Endothelial cell of umbilical vein (primary cell): Measurements from ENCODE around the gene TTC23L. TPM values are rescaled to one million over a fixed set of nuclear protein-coding genes. Genes with fewer than 3 reads are reported as not detected.

Source experiments
- BruUV-seq: library from RNA; stranded (reverse); fragments of 400-500 nt; replicated peaks from 2 replicates; lab custom pipeline; 2021; lab: Mats Ljungman, UMichigan
- CTCF ChIA-PET: fragments of 300-600, 350-600 bp; sonication (Branson Sonifier 250); formaldehyde crosslinking; loops from one replicate; lab custom pipeline; 2021; ENCODE audit warnings: antibody characterized with exemption, inconsistent platforms; lab: Charles Lee
- POLR2A ChIA-PET: fragments of 300-600, 350-600 bp; sonication (Branson Sonifier 250); formaldehyde crosslinking; loops from one replicate; lab custom pipeline; 2021; ENCODE audit warnings: antibody characterized with exemption, inconsistent platforms; lab: Charles Lee
- DNase-seq: peaks from one replicate; pipeline ENCODE4 v3.0.0-alpha.2; 2011; ENCODE audit warnings: low read depth, low spot score
- FAIRE-seq: peaks from 2 replicates; lab custom pipeline; 2011; peaks lifted over from hg19 to GRCh38; lab: Jason Lieb, UNC
- H2AFZ ChIP-seq: 2 replicates; pipeline ENCODE4 v1.6.0; 2012; ENCODE audit warnings: low read depth, low read length, control low read depth, inconsistent platforms
- H3K27ac ChIP-seq: 2 replicates; pipeline ENCODE4 v1.5.1; 2011; ENCODE audit warnings: low read depth, mild to moderate bottlenecking, control low read depth, low read length, moderate library complexity; ENCODE audit not compliant: insufficient read depth
- H3K27me3 ChIP-seq, 2 experiments: 2 replicates each; pipeline versions ENCODE4 v1.6.0 to v1.6.1; 2011; ENCODE audit warnings: low read length in 2 of 2, mixed read lengths in 1 of 2; ENCODE audit not compliant: control insufficient read depth in 2 of 2, insufficient read depth in 2 of 2
- H3K36me3 ChIP-seq, 2 experiments: 2 replicates in 1 of 2; 3 replicates in 1 of 2; pipeline ENCODE4 v1.5.1; 2011; ENCODE audit warnings: low read length in 2 of 2, mild to moderate bottlenecking in 1 of 2, moderate library complexity in 1 of 2; ENCODE audit not compliant: control insufficient read depth in 2 of 2, insufficient read depth in 2 of 2; ENCODE audit errors: extremely low read depth in 1 of 2
- H3K4me1 ChIP-seq: 3 replicates; pipeline ENCODE4 v1.5.1; 2011; ENCODE audit warnings: mild to moderate bottlenecking, low read length; ENCODE audit not compliant: control insufficient read depth, insufficient read depth; ENCODE audit errors: extremely low read depth
- H3K4me2 ChIP-seq: 2 replicates; pipeline ENCODE4 v1.6.1; 2011; ENCODE audit warnings: low read length, control low read depth, mixed read lengths; ENCODE audit not compliant: insufficient read depth
- H3K4me3 ChIP-seq, 3 experiments: fragments of 200-600 bp in 1 of 3; sonication (generic), shearing (Covaris generic) in 1 of 3; replicated peaks in 1 of 3; 2 replicates each; pipeline ENCODE4 v1.5.1; 2011 to 2016; ENCODE audit warnings: control low read depth in 3 of 3, low read length in 3 of 3, mild to moderate bottlenecking in 2 of 3, inconsistent platforms in 1 of 3, low read depth in 1 of 3, moderate library complexity in 1 of 3; ENCODE audit not compliant: insufficient read depth in 1 of 3
- H3K79me2 ChIP-seq: 2 replicates; pipeline ENCODE4 v1.6.0; 2012; ENCODE audit warnings: low read length, inconsistent platforms; ENCODE audit not compliant: control insufficient read depth, insufficient read depth
- H3K9ac ChIP-seq: replicated peaks from 2 replicates; pipeline ENCODE3; 2011; ENCODE audit warnings: low read length, control low read depth; ENCODE audit not compliant: insufficient read depth; ENCODE audit errors: extremely low read depth
- H3K9me1 ChIP-seq: replicated peaks from 3 replicates; pipeline ENCODE4 v1.6.0; 2011; ENCODE audit warnings: mild to moderate bottlenecking, low read length; ENCODE audit not compliant: control insufficient read depth, insufficient read depth; ENCODE audit errors: extremely low read depth
- H3K9me3 ChIP-seq: replicated peaks from 2 replicates; pipeline ENCODE4 v1.5.1; 2012; ENCODE audit warnings: low read length, inconsistent platforms; ENCODE audit not compliant: control insufficient read depth, insufficient read depth
- H4K20me1 ChIP-seq: replicated peaks from 2 replicates; pipeline ENCODE3; 2011; ENCODE audit warnings: mild to moderate bottlenecking, low read length; ENCODE audit not compliant: control insufficient read depth, insufficient read depth; ENCODE audit errors: extremely low read depth
- FOS ChIP-seq: IDR thresholded peaks from 2 replicates; pipeline ENCODE4 v1.6.1; 2011; ENCODE audit warnings: mild to moderate bottlenecking, low read length, moderate library complexity, borderline replicate concordance; ENCODE audit not compliant: insufficient read depth
- MYC ChIP-seq: IDR thresholded peaks from one replicate; pipeline ENCODE4 v1.6.1; 2011; ENCODE audit warnings: mild to moderate bottlenecking, low read depth, low read length
- POLR2A ChIP-seq: IDR thresholded peaks from 2 replicates; pipeline ENCODE4 v1.6.1; 2012; ENCODE audit warnings: low read depth, mild to moderate bottlenecking, control low read depth, low read length
- dilution Hi-C: fragments of 300-500 bp; cut with MboI; formaldehyde crosslinking; loops from one replicate; pipeline ENCODE4 v1.15.0; 2019; ENCODE audit warnings: low sequenced_read_pairs; ENCODE audit not compliant: extremely low pct_ligation_motif_present
- intact Hi-C: fragments of 100-400 bp; cut with micrococcal nuclease; formaldehyde crosslinking; loops from one replicate; pipeline ENCODE4 v1.10.0; 2022
- polyA plus RNA-seq, 4 experiments: library from polyadenylated mRNA; depleted of rRNA in 3 of 4; stranded (reverse) in 3 of 4; unstranded in 1 of 4; fragments of >200 nt; gene quantifications; 2 replicates each; pipeline versions ENCODE4 v1.2.1 to v1.2.3, GENCODE V29; 2011 to 2012; ENCODE audit warnings: missing spikeins in 1 of 4
- total RNA-seq: library from RNA; stranded (reverse); gene quantifications from 2 replicates; pipeline ENCODE4 v1.2.3, GENCODE V29; 2021
- TF ChIP-seq, protein P1 (sequence below), 2 donors: IDR thresholded peaks; 1 replicate in 1 of 2; 2 replicates in 1 of 2; pipeline ENCODE4 v1.5.1; 2011; ENCODE audit warnings: low read length in 2 of 2, mild to moderate bottlenecking in 2 of 2, moderate library complexity in 2 of 2, control low read depth in 1 of 2, inconsistent platforms in 1 of 2, low read depth in 1 of 2; ENCODE audit not compliant: insufficient read depth in 1 of 2; ENCODE audit errors: extremely low read depth in 1 of 2
- TF ChIP-seq, protein P2 (sequence below): IDR thresholded peaks from 2 replicates; pipeline ENCODE4 v1.6.1; 2011; ENCODE audit not compliant: insufficient read depth, insufficient read length

The TTC23L gene
- total and polyA plus RNA-seq, 2 donors (not counting 3 experiments of a cell fraction or from before 2014, with no cell fraction given) = not detected

DNA sequence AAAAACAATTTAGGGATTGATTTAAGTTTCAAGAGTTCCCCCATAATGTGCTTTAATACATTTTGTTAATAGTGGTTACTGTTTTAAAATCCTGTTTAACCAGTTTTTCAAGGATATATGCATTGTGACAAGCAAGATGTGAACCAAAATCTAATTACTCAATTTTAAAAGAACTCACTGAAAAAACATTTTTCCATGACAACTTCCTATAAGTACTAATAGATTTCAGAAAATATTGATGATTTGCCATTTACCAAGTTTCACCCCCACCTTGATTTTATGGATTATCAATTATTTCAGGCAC, 85.5 kb downstream of the TTC23L start:
- intact Hi-C loops = loop anchor here (1.0 kb wide), 1 partner anchor 9 kb away; the partner anchor contains the start of genes BRIX1 and RAD1
- dilution Hi-C loops = loop anchor here (25.0 kb wide), 1 partner anchor 437 kb away; no protein-coding TSS in a partner anchor
- Histone ChIP-seq H3K9ac (no peak overlapping the region), H3K27me3 (no peaks in the 10 kb centered on the region), H3K27ac (no peak overlapping the region), H3K36me3 (peaks cover 5 to 33% of the 10 kb centered on the region in 2 experiments), H3K9me3 (no peaks in the 10 kb centered on the region), H3K79me2 (peaks cover 12% of the 10 kb centered on the region), H3K4me3 (no peak overlapping the region), H2AFZ (no peak overlapping the region), H3K4me1 (peaks cover 19% of the 10 kb centered on the region), H4K20me1 (no peaks in the 10 kb centered on the region), H3K4me2 (no peak overlapping the region), H3K9me1 (no peaks in the 10 kb centered on the region)
- TF ChIP-seq, protein P1, sequence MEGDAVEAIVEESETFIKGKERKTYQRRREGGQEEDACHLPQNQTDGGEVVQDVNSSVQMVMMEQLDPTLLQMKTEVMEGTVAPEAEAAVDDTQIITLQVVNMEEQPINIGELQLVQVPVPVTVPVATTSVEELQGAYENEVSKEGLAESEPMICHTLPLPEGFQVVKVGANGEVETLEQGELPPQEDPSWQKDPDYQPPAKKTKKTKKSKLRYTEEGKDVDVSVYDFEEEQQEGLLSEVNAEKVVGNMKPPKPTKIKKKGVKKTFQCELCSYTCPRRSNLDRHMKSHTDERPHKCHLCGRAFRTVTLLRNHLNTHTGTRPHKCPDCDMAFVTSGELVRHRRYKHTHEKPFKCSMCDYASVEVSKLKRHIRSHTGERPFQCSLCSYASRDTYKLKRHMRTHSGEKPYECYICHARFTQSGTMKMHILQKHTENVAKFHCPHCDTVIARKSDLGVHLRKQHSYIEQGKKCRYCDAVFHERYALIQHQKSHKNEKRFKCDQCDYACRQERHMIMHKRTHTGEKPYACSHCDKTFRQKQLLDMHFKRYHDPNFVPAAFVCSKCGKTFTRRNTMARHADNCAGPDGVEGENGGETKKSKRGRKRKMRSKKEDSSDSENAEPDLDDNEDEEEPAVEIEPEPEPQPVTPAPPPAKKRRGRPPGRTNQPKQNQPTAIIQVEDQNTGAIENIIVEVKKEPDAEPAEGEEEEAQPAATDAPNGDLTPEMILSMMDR (IDR thresholded peaks at IDR 0.05; ENCODE audit: extremely low read depth in 1 of 2, insufficient read depth in 1 of 2, low read depth in 1 of 2, low read length in 2 of 2) = no peak
- no peak for TF ChIP-seq POLR2A
- TF ChIP-seq, protein P2, sequence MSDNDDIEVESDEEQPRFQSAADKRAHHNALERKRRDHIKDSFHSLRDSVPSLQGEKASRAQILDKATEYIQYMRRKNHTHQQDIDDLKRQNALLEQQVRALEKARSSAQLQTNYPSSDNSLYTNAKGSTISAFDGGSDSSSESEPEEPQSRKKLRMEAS = no peak
- ChIA-PET POLR2A (interaction anchor here (1.0 kb wide), 1 partner anchor 9 kb away, joined by 3 read pairs; the partner anchor contains the start of genes BRIX1 and RAD1), CTCF (interaction anchor here (1.5 kb wide), 1 partner anchor 9 kb away, joined by 8 read pairs; the partner anchor contains the start of genes BRIX1 and RAD1)
- FAIRE-seq (no peak), DNase-seq (no peak)
- BruUV-seq = no TSS peak

DNA sequence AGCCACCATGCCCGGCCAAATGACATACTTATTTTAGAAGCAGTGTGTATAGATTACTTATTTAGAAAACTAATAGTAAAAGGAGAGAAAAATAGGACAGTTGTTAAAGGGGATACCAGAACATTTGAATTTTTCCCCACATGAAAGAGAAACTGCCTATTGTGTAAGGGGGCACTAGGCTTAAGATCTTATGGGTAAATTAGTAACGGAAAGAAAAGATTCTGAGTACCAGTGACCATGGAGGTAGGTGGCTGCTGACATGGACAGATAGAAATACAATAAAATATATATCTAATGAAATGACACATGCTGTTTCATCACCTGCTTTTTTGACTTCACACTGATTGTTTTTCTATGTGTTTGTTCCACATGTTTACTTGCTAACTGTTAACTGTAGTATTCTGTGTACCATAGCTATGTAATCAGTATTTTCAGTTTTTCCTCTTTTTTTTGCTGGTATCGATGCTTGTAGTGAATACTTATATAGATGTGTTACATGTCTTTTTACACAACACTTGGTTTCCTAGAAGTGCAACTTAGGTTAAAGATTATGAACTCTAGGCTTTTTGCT, 87.4 kb downstream of the TTC23L start:
- no peaks in the 10 kb centered on the region for H3K9me1 ChIP-seq
- peaks cover 2 to 24% of the 10 kb centered on the region in 2 experiments for H3K36me3 ChIP-seq
- H3K4me3 ChIP-seq = no peak overlapping the region
- no peaks in the 10 kb centered on the region for H3K9me3 ChIP-seq
- no TSS peak for BruUV-seq
- H3K27me3 ChIP-seq = no peaks in the 10 kb centered on the region
- no peak overlapping the region for H3K27ac ChIP-seq
- H3K9ac ChIP-seq = no peak overlapping the region
- no peak for FAIRE-seq
- H2AFZ ChIP-seq = no peak overlapping the region
- DNase-seq = no peak
- intact Hi-C loops = no loop called here
- ChIA-PET CTCF (no interaction called here), POLR2A (no interaction called here)
- H3K4me1 ChIP-seq = peaks cover 30% of the 10 kb centered on the region
- no peak overlapping the region for H3K4me2 ChIP-seq
- no peaks in the 10 kb centered on the region for H4K20me1 ChIP-seq
- peaks cover 23% of the 10 kb centered on the region for H3K79me2 ChIP-seq
- dilution Hi-C loops = no loop called here
- TF ChIP-seq, protein P1 (IDR thresholded peaks at IDR 0.05; ENCODE audit: extremely low read depth in 1 of 2, insufficient read depth in 1 of 2, low read depth in 1 of 2, low read length in 2 of 2) = no peak
- no peak for TF ChIP-seq MYC
- no peak for TF ChIP-seq FOS
- TF ChIP-seq, protein P2 = no peak
